HFF-Myc (cell line): Measurements from ENCODE around the gene RPL10A.

Source experiments
- DNase-seq: peaks from one replicate; pipeline ENCODE4 v3.0.0-alpha.2; 2011; ENCODE audit warnings: low read depth; ENCODE audit errors: extremely low read depth
- H3K4me3 ChIP-seq: replicated peaks from 2 replicates; pipeline ENCODE4 v1.5.1; 2011; ENCODE audit warnings: low read depth, mild to moderate bottlenecking, control low read depth, low read length
- TF ChIP-seq, protein P1 (sequence below): IDR thresholded peaks from 2 replicates; pipeline ENCODE4 v1.5.1; 2012; ENCODE audit warnings: mild to moderate bottlenecking, low read depth, low read length, control low read depth; ENCODE audit errors: missing control alignments

RPL10A gene

GRCh38 chr6:35461270-35461669, 6.9 kb upstream of the RPL10A start:
- TF ChIP-seq, protein P1, sequence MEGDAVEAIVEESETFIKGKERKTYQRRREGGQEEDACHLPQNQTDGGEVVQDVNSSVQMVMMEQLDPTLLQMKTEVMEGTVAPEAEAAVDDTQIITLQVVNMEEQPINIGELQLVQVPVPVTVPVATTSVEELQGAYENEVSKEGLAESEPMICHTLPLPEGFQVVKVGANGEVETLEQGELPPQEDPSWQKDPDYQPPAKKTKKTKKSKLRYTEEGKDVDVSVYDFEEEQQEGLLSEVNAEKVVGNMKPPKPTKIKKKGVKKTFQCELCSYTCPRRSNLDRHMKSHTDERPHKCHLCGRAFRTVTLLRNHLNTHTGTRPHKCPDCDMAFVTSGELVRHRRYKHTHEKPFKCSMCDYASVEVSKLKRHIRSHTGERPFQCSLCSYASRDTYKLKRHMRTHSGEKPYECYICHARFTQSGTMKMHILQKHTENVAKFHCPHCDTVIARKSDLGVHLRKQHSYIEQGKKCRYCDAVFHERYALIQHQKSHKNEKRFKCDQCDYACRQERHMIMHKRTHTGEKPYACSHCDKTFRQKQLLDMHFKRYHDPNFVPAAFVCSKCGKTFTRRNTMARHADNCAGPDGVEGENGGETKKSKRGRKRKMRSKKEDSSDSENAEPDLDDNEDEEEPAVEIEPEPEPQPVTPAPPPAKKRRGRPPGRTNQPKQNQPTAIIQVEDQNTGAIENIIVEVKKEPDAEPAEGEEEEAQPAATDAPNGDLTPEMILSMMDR = no peak
- no peak for DNase-seq
- no peak overlapping the region for H3K4me3 ChIP-seq

GRCh38 chr6:35463292-35463691, 4.9 kb upstream of the RPL10A start:
- no peak for DNase-seq
- no peak overlapping the region for H3K4me3 ChIP-seq
- TF ChIP-seq, protein P1 = no peak

DNA sequence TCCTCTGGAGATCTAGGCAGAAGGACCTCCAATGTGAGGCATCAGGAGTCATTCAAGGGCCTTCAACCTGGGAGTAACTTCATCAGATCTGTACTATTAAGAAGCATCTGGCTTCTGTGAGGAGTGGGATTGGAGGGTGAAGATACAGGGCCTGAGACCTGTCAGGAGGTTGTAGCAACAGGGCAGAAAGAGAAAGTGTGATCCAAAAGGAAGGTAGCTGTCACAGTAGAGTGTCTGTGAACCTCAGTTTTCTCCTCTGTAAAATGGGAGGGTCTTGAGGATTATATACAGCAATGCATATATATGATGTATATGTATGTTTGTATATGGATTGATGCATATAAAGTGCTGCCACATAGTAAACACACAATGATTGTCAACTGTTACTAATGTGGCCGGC, 2.6 kb upstream of the RPL10A start:
- TF ChIP-seq, protein P1 = no peak
- no peak for DNase-seq

DNA sequence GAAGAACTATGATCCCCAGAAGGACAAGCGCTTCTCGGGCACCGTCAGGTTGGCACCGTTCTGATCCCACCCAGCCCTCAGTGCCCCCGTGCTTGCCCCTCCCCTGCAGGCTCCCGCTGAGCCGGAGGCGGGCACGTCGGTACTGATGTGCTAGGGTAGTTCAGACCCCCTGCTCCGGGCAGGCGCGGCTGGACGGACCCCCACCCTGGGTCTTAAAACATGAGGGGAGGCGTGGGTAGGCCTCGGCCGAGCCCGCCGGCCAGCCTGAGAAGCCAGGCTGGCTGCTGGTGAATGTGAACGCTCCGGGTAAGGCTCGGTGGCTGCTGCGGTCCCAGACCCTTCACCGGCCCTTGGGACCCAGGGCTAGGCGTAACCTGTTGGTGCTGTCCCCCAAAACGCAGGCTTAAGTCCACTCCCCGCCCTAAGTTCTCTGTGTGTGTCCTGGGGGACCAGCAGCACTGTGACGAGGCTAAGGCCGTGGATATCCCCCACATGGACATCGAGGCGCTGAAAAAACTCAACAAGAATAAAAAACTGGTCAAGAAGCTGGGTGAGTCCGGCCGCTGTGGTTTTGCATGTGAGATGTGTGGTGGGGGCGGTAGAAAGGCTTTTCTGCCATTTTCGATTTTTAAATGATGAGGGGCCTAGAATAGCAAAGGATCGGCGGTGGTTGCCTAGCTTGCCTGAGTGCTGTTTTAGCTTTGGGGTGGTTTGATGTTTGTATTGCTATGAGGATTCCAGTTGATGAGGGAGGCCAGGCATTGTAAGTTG, 964 bp downstream of the RPL10A start:
- DNase-seq = no peak
- H3K4me3 ChIP-seq = peak overlapping the region; percentile 90
- TF ChIP-seq, protein P1 = no peak

More for the DNA sequence above, 2.6 kb upstream of the RPL10A start:
- H3K4me3 ChIP-seq = no peak overlapping the region

DNA sequence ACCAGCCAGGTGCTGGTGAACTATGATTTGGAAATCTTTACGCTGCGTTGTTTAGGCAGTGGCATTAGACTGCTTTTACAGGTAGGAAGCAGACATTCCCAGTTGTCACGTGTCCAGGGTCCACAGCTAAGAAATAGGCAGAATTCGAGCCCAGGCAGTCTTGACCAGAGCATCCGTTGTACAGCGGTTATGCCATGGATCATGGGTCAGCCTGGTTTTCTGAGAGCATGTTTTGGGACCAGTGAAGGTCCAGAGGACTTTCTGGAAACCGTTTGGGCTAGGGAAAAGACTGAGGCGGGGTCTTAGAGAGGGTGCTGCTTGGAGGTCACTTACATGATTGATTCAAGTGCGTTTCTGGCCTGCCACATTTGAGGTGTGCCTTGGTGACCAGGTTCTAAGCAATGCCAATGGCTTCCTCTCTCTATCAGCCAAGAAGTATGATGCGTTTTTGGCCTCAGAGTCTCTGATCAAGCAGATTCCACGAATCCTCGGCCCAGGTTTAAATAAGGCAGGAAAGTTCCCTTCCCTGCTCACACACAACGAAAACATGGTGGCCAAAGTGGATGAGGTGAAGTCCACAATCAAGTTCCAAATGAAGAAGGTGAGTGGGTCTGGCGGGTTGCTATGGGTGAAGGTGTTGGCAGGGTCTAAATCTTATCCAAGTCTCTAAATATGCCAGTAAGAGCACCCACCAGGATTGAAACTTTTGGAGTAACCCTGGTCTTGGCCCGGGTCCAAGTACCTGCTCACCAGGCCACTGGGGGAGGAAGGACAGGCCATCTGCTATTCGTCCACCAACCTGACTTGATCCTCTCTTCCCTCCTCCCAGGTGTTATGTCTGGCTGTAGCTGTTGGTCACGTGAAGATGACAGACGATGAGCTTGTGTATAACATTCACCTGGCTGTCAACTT, 1.8 kb downstream of the RPL10A start:
- H3K4me3 ChIP-seq = peak overlapping the region; percentile 90
- no peak for DNase-seq
- TF ChIP-seq, protein P1 = no peak

GRCh38 chr6:35470663-35471120, 2.5 kb downstream of the RPL10A start:
- peak overlapping the region; percentile 90 for H3K4me3 ChIP-seq
- TF ChIP-seq, protein P1 = no peak
- no peak for DNase-seq
